Measurements from ENCODE around the gene CTDSPL.
"Not testable (repeated sequence)": the region's sequence is repeated elsewhere in the genome, so short reads cannot be mapped to it uniquely, and the experiment has no call there.

CTDSPL gene

DNA sequence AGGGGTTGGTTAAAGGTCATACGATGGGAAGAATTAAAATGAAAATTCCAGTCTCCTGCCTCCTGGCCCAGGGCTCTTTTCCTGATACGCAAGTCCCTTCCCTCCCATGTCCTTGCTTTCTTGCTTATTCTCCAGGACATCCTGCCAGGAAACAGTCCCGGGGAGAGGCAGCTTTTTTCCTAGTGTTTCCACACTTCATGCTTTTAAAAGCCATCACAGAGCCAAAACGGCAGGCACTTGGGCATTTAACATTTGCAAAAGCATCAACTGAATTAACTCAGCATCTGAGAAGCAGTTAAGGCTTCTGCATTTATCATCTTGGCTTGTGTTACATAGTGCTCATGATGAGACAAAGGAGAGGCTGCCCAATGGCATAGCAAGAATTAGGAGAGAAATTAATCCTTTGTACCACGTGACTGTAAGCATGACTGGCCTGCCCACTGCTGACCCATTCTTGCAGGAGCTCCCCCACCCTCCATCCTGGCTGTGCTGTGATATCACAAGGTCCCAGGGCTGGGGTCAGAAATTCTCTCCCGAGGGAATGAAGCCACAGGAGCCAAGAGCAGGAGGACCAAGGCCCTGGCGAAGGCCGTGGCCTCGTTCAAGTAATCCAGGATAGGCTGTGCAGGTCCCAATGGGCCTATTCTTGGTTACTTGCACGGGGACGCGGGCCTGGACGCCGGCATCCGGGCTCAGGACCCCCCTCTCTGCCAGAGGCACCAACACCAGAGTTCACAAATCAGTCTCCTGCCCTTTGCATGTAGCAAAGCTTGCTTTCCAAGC is 107.3 kb downstream of the CTDSPL start:
- DNase-seq (ENCODE audit: low spot score), result no peak

DNA sequence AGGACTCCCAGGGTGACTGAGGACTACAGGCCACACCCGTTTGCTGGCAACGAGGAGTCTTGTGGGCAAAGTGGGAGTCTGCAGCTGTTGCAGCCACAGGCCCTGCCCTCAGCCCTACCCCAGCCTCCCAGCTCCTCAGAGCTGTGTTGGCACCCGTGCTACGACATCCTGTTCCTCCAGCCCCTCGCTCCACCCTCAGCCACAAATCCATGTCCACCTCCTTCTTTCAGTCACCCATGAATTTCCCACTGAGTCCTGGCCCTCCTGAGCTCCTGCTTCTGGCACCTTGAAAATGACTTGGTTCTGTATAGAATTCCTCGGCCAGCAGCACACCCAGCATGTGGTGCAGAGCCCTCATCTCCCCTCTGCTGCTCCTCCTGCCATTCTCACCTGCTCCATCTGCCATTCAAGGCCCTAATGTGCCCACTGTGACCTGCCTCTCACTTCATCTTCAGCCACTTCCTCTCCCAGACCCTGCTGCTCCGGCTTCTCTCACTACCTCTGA is 108.0 kb downstream of the CTDSPL start:
- DNase-seq (ENCODE audit: low spot score), result no peak

DNA sequence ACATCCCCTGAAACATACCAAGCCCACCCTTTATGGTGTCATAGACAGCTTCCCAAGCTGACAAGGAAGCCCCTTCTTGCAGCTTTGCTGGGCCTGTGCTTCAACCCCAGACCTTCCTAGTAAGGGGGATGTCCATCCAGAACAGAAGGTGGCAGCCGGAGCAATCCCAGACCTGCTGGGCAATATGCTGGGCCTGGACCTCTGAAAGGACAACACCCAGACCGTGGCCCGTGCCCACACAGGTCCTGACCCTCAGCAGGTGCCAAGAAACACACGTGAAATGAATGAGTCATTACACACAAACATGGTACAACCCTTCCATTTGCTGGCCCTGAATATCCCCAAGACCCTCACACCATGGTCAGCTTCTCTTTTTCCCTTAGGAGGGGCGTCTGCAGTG is 109.1 kb downstream of the CTDSPL start:
- DNase-seq (ENCODE audit: low spot score), result no peak

DNA sequence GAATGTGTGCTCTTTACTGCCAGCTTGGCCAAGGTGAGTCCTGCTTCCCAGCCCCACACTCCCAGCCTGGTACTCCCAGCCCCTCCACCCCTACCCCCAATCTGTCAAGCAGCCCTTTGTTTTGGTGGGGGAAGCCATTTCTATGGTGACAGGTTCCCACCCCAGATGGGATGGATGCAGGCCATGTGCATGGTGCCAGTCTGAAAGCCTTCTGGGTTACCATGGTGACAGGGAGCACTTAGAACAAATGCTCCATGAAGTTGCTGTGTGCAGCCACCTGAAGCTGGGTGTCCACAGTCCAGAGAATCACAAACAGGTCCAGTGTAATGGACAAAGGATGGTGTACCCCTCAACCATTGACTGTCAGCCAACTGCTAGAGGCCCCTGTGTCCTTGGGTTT is 109.8 kb downstream of the CTDSPL start:
- no peak for DNase-seq (ENCODE audit: low spot score)

DNA sequence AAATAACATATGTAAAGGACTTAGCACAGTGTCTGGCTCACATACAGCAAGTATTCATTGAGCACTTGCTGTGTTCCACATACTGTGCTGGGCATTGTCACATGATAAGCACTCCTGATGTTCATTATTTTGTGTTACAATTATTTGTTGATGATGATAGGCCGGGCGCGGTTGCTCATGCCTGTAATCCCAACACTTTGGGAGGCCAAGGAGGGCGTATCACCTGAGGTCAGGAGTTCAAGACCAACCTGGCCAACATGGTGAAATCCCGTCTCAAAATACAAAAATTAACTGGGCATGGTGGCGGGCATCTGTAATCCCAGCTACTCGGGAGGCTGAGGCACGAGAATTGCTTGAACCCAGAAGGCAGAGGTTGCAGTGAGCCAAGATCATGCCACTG is 110.4 kb downstream of the CTDSPL start:
- DNase-seq (ENCODE audit: low spot score), result not testable (repeated sequence)

DNA sequence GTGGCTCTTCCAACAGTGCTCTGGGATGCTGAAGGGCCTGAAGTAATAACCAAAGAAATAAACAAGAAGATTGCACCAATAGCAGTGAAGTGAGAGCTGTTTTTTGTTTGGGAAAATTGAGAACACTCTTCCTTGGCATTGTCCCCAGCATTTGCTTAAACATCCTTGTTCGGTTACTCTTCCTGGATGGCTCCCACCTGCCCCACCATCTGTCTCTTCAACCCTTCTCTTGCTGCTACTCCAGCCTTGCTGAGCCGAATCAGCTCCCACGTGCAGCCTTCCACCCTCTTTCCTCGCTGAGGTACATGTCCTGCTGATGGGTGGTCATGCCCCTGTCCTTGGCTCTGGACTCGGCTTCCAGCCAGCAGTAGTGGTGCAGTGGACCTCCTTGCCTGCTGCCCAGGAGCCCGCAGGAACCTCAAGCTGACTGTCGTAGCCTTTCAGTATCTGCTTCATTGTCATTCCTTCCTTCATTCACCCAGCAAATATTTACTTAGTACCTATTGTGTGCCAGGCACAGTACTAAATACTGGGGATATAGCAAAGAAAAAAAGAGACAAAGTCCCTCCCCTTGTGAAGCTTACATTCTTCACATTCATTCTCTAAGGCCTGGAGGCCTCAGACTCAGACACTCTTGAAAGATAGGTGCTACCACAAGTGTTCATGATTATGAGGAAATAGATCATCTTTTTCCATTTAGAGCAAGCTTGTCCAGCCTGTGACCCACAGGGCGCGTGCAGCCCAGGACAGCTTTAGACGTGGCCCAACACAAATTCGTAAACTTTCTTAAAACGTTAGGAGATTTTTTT is 111.8 kb downstream of the CTDSPL start:
- no peak for DNase-seq (ENCODE audit: low spot score)

DNA sequence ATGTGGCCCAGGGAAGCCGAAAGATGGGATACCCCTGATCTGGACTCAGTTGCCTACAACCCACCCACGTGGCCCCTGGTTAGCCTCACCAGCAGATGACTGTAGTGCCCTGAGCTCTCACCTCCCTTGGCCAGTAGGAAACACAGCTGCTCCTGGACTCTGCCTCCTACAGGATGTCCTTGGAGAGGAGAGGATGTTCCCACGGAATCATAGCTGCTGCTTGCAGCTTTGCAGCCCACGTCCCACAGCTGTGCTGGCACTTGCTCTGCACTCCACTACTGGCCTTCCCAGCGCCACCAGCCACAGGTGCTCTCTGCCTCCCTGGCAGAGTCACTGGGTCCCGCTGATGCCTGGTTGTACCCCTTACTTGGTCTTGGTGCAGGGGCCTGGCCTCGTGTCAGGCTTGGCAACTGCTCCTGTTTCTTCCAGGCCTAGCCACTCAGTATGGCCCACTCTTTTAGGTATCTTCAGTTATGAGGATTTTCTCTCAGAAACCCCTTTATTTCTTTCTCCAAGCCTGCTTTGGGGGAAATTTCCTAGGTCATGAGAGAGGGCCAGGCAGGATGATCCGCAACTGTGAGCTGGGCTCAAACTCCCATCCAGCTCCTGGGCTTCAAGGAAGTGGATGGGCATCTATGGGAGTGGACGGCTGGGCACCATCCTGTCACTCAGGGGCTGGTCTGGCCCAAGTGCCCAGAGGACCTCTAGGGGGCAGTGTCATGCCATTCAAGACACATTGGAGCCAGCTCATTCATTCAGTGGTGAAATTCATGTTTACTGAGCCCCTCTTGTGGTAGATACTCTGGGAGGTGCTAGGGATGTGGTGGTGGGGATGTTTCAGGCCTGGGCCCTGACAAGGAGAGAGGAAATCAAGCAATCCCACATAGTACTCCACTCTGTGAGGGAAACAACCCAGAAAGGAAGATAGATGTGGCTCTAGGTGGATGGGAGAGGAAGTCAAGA is 112.7 kb downstream of the CTDSPL start:
- DNase-seq (ENCODE audit: low spot score), result peak; percentile 81

DNA sequence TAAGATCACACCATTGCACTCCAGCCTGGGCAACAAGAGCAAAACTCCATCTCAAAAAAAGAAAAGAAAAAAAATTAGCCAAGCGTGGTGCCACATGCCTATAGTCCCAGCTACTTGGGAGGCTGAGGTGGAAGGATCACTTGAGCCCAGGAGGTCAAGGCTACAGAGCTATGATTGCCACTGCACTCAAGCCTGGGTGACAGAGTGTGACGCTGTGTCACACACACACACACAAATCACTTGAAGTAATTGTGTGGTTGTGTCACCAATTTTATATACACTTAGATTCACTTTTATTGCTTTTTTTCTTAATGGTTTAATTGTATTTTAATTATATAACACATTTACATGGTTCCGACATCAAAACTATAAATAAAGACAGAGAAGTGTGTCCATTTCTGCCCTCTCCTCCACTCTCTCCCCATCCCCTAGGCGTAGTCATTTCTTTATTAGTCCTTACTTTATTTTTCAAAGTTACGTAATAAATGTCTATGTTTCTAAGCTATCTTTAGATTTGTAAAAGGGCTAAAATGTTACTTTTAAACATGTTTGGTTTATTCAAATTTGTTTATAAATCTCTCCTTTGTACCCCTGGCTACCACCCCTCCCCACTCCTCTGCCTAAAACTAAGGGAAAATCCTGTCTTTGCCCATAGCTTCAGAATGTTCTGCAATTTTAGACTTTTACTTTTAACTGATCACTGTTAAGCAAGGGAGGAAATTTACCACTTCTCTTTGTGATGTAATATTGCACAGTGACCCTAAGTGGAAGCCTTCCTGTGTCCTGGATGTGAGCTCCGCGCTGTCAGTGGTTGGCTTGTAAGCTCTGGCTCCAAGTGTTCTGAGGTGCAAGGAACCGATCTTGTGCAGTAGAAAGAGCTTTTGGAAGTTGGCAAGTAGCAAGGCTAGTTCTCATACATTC is 118.1 kb downstream of the CTDSPL start:
- DNase-seq (ENCODE audit: low spot score), result no peak

DNA sequence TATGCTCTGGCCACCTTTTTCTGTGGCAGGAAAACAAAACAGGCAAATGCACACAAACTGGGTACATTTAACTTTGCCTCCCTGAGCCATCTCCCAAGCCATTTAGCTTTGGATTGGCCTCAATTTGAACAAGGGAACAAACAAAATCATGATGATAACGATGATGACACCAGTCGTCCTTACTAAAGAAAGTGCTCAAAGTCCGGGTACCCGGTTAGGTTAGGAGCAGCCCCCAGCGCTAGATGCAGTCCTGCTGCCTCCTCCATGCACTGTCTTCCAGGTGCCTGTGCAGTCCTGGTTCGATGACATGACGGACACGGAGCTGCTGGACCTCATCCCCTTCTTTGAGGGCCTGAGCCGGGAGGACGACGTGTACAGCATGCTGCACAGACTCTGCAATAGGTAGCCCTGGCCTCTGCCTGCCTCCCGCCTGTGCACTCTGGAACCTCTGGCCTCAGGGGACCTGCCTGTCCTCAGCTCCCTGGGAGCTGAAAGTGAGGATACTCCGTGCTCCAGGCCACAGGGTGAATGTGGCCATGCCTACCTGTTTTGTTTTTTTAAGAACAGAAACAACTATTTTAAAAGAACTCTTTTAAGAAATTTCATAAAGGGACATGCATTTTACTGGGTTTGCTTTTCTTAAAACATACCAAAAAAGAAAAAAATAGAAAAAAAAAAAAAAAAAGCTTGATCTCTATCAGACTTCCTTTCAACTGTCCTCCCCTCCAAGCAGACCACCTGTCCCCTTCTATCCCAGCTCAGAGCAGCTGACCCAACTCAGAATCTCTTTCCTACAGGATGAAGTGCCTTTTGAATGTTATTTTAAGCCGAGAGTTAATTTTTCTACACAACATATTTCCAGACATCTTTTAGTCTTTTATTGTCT is 119.0 kb downstream of the CTDSPL start:
- no peak for DNase-seq (ENCODE audit: low spot score)

DNA sequence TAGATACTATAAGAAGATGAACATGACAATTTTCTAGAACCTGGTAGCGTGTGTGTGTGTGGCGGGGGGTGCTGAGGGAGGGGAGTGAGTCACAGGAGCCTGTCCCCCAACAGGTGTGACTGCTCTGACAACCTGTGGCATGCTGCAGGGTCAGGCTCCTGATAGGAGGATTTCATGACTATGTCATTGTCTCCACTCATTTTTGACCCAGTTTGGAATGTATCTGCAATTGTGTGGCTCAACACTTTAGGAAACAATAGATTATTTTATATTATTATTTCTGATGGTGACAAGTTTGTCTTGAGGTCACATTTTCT is 119.6 kb downstream of the CTDSPL start:
- no peak for DNase-seq (ENCODE audit: low spot score)

DNA sequence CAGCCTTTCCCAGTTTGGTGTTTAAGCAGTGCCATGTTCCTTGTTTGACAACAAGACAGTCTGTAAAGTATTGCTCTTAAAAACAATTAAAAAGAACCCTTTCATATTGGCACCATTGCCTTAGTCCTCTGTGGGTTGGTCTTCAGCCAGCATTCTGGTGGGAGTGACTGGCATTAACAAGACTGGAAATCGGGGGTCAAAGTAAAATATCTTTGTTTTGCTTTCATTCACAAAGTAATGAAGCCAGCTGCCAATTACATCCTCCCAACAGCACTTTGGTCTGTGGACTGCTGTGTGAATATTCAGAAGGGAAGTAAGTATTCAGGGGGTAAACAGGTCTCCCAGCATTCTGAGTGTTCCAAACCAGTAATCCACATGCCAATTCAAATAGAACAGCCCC is 120.7 kb downstream of the CTDSPL start:
- DNase-seq (ENCODE audit: low spot score), result no peak

DNA sequence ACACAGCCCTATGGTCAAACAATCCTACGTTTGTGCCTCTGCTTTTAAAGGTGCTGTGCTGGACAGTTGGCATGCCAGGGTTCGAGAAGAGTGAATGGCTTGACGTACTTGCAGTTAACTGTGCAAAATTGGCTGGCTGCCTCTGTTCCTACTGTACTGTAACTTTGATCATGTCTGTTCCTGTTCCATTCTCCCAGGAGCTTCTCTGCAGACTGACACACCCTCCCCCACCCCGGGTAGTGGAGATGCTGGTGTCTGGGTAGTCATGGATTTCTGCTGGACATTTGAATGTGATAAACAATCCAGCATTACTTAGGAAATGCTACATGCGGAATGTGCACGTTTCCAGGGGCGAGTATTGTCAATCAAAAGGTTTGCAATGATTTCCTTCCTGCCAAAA is 122.4 kb downstream of the CTDSPL start:
- no peak for DNase-seq (ENCODE audit: low spot score)

DNA sequence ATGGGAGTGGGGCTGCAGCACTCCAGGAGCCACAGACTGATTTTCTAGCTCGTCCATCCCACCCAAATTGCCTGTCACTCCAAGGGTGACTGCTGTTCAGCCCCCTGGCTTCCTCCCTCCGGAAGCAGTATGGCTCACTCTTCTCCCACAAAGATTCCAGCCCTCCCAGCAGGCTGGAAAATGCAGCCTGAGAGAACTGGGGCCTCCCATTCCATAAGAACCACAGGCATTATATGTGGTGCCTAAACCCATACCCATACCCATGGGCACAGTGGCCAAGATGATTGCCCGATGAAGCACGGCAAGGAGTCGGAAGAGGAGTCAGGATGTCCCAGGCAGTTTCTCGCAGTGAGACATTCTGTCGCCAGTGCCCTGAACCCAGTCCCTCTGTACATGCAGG is 122.9 kb downstream of the CTDSPL start:
- no peak for DNase-seq (ENCODE audit: low spot score)

DNA sequence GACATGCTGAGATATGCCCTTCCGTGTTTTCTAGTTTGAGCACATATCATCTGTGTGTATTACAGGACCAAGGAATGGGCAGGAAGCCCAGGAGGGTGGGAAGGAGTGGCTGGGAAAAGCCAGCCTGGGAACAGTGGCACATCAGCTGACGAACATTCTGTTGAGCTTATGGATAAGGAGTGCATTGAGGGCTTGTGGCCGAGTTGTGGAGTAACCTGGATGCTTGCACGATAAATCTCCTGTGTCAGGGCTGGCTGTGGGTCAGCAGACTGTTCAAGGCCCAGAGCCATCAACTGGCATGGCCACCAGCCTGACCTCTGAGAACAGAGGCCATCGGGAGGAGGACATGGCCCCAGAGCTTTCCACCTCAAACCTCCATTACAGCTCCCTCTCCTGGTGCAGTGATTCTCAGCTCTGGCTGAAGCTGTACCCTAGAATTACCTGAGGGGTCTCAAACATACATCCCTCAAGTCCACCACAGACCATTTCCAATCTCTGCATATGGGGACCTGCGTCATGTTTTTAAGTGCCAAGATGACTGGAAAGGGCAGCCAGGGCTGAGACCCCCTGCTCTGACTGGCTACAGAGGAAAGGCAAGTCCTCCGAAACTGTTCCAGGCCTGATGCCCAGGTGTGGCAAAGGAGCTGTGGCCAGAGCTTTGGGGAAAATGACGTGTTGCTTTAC is 124.1 kb downstream of the CTDSPL start:
- no peak for DNase-seq (ENCODE audit: low spot score)

DNA sequence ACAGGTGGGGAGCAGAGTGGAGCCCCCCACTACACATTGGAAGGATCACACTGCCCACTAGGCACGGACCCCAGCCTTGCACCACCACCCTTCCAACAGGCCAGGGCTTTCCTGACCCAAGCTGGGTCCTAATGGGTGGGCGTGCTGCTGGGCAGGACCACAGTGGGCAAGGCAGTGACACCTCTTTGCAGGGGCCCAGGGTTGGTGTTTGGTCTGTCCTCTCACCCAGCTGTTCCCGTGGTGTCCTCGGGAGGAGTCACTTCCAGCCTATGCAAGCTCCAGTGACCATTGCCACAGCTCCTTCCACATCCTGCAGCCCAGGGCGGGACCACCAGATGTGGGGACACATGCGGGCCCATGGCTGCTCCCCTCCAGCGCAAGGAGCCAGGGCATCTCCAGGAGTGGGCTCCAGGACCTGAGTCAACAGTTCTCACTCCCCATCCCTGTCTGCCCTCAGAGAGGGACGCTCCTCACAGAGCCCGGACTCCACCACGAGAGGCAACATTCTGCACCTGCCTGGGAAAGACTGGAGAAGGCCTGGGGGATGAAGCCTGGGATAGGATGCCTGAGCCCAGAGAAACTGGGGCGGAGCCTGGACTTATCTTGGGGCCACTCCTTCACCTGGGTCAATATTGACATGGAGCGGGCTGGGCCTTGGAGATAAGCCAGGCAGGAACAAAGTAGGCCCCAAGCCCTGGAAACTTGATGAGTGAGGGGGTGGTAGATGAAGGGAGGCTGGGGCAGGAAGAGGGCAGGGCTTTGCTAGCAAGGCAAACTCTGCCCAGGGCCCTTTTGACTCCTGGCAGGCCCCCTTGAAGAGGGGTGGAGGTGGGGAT is 125.0 kb downstream of the CTDSPL start:
- no peak for DNase-seq (ENCODE audit: low spot score)

DNA sequence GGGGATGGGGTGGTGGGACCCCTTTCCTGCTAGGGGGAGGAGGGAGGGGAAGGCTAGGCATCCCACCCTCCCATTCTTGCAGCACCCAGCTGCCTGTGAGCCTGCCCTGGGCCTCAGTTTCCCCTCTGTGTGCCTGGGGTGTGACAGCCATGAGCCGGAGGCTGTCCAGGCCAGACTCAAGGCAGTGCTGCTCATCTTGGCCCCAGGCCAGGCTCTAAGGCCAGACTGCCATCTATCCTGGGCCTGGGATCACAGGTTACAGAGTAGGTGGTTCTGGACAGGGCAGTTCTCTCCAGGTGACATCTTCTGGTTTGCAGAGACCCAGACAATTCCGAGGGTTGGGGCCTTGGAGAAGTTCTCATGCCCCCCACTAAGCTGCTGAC is 125.6 kb downstream of the CTDSPL start:
- no peak for DNase-seq (ENCODE audit: low spot score)

DNA sequence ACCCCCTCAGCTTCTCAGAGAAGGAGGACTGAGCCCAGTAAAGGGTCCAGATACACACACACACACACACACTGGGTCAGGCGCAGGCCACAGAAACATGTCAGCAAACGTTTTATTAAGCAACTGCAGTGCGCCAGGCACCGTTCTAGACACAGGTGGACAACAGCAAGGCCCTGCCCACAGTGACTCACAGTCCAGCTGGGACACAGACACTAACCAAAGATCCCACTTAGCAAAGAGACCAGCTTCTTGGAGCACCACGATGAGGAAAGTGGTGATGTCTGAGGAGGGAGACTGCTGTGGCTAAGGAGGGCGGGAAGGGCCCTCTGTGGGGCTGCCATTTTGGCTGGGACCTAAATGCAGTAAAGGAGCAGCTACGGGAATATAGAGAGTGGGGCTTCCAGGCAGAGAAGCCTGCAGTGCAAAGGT is 126.1 kb downstream of the CTDSPL start:
- DNase-seq (ENCODE audit: low spot score), result no peak

DNA sequence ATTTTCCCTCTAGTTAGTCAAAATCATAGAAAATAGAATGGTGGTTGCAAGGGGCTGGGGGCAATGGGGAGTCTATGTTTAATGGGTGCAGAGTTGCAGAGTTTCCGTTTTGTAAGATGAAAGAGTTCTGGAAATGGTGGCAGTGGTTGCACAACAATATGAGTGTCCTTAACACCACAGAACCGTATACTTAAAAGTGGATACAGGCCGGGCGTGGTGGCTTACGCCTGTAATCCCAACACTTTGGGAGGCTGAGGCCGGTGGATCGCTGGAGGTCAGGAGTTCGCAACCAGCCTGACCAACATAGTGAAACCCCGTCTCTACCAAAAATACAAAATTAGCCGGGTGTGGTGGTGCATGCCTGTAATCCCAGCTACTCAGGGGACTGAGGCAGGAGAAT is 126.7 kb downstream of the CTDSPL start:
- DNase-seq (ENCODE audit: low spot score), result not testable (repeated sequence)
